NOMO-1 (cell line): ENCODE measurements around the gene SATB1.

Experiments used
- DNase-seq, 2 experiments: peaks; one replicate each; lab custom pipeline; 2025; ENCODE audit not compliant: unreplicated experiment in 2 of 2; lab: John Stamatoyannopoulos, UW

The SATB1 gene

DNA sequence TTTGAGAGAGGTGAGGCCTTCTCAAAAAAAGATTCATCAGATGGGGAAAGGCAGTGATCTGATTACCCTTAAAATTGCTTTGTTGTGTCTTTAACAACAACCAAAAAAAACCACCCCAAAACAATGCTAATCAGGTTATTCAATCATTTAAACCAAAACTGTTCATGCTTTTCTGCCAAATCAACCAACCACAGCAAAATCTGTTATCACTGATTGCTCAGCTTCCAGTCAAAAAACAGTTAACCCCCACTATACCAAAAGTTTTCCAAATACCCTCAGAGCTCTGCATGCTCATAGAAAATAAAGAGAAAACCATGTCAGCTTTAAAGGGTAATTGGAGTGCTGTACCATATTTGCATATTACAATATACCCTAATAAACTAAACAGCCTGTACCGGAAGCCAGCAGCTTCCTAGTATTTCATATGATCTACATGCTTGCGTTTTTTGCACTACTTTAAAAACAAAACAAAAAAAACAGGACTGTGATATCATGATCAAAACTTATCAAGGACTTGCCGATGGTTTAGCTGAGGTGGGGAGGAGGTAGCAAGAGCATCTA is 22.8 kb downstream of the SATB1 start:
- no peak for DNase-seq

DNA sequence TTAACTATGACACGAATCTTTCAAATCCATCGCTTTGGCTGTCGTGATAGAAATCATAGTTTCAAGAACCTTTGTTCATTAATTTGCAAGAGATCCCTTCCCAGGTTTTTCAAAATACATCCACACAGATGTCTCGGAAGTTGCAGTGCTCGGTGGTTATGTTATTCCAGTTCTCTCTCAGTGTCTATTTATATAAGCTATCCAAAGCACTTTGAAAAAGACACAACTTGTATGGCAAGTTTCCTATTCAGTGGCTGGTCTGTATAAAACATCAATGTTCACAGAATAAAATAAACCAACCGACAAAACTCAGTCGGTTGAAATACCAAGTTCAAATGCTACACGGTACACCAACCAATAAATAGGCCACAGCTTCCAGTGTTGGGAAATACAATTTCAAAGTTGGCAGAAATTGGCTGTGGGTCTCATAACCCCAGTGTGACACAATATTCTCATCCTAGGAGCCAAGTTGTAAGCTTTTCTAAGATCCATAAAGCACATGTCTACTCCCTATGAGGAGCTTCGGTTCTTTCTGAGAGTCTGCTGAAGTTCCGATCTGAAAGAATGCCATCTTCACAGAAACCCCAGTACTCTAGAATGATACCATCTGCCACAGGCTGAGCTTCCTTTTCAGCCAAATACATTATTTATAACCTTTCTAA is 23.7 kb downstream of the SATB1 start:
- peak; percentile 21 to 55 for DNase-seq

DNA sequence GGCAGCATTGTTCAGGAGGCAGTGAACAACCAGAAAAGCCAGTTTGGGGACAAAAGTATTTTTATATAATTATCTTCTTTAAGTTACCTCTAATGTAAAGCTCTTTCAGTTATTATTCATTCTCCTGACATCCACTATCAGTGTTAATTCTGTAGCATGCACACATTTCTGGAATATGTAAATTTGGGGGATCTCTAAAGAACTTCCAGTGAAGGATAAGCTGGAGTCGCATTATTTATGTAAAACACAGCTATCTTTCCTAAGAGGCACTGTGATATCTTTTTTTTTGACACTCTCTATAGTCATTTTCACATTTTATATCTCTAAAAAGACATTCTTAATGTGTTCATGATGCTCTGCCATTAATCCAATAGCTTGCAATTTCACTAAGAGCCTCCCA is 26.7 kb downstream of the SATB1 start:
- DNase-seq, result no peak

- no peak for DNase-seq
Measured at GRCh38 chr3:18396428-18396827, 28.7 kb downstream of the SATB1 start.

- no peak for DNase-seq
Measured at GRCh38 chr3:18394384-18394995, 30.6 kb downstream of the SATB1 start.

GRCh38 chr3:18393906-18394305 is 31.2 kb downstream of the SATB1 start:
- DNase-seq, result no peak

DNA sequence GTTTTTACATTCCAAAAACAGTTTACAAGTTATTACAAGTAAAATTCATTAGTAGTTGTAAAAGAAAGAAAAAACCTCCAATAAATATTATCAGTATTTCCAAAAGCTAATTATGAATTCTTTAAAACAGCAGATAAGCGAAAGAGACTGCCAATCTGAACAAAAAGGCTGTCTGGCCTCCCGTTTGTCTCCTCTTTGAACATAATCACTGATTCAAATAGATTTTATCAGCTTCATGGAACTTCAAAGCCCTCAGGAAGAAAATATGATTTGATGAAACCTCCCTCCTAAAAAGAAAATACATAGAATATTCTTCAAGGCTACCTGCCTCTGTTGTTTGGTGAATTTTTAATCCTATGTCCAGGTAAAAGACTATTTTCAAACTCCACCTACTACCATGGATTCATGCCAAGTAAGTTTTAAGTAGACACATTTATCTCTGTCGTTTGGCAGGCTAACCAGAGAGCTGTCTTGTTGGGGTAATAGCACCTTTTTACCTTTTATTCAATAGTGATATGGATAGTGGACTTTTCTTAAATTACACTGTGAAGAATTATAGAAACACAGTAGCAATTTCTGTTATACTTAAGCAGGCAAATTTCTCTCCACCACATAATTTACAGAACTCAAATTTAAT is 35.0 kb downstream of the SATB1 start:
- no peak for DNase-seq

- DNase-seq, result peak in 1 of 2 experiments; percentile 17
Measured at GRCh38 chr3:18389108-18389733, 35.9 kb downstream of the SATB1 start.

DNA sequence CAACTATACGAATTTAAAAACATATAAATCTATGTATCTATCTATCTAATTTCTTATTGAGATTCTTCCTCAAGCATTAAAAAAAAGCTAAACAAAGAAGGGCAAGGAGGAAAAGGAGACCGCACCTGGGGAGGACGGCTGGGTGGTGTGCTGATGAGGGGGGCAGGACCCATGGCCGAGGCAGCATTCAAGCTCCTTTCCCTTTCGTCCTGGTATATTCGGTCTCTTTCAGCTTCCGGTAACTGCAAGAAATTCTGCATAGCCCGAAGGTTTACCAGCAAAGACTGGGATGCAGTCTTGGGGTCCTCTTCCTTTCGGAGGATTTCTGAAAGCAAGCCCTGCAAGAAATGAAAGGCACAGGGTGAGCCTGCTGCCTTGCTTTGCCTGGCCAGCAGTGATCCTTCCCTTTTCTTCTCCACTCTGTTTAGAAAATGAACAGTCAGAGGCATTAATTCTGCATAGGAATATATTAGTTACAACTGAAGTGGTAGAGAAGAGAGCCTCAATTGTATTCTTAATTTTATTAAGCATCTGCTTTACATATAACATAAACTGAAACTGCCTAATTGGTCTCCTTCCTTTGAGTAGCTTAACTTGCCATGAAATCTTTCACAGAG is 38.8 kb downstream of the SATB1 start:
- DNase-seq, result no peak

- DNase-seq, result no peak
Measured at GRCh38 chr3:18385706-18386105, 39.4 kb downstream of the SATB1 start.

DNA sequence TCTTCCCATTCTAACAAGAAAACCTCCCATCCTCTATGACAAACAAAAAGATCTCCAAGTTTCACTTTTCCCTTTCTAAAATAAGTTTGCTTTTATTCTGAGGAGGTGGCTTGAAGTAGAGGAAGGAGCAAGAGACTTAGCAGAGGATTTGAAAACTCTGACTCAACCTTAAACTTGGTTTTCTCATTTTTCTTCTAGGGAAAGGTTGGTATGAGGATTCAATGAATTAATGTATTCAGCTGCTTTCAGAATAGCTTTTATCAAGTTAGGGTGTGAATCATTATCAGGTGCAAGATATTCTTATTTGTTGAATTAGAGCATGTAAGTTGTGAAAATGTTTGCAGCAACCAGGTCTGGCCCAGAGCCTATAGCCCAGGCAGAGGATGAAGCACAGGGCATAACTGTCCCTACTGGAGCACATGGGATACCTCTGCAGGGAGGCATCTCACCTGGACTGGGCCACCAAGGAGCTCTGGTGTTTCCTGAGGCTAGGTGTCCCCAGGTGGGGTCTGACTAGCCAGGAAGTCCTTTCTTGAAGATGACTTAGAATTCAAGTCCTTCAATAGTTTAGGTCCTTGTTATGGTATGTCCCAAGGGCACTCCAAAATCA is 42.3 kb downstream of the SATB1 start:
- no peak for DNase-seq

- no peak for DNase-seq
Measured at GRCh38 chr3:18379647-18380046, 45.5 kb downstream of the SATB1 start.

GRCh38 chr3:18378218-18378617 is 46.9 kb downstream of the SATB1 start:
- DNase-seq, result no peak

GRCh38 chr3:18376682-18377081 is 48.5 kb downstream of the SATB1 start:
- DNase-seq, result no peak

DNA sequence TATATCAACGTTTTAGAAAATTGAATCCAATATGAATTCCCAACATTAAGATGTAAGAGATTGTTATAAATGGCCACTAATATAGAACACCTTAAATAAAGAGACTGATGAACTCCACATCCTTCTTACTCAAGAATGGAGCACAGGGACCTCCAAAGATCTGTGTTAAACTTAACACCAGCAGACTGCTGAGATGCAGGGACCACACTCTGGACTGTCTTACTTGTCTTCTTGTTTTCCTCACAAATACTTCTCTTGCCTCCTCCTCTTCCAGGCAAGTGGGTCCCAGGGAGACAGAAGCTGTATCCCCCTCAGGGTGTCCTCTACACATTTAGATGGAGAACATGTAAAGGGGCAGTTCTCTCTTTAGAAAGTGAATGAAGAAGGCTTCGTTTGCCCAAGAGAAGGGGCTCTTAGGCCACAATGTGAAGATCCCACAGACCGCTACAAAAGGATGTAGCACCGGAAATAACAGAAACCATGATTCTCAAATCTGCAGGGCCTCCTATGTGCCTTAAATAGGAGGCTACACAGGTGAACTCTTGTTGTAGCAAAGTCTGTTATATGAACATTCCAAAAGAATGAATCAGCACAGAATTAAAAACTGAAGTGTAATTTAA is 52.2 kb downstream of the SATB1 start:
- DNase-seq, result no peak

DNA sequence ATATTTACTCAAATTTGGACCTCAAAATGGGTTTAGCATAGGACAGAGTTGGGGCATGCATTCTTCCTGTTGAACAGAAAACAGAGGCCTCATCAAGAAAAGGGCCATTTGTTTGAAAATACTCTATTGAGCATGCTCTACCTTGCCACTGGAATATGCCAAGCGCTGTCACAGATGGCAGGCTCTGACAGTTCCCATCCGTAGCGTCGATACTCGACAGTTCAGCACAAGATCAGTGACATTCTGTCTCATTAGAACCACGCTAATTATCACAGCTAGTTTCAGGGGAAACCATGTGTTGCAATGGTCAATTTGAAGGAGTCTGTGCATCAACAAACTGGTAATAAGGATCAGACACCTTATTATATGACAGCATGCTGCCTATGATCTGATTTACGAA is 54.5 kb downstream of the SATB1 start:
- no peak for DNase-seq

DNA sequence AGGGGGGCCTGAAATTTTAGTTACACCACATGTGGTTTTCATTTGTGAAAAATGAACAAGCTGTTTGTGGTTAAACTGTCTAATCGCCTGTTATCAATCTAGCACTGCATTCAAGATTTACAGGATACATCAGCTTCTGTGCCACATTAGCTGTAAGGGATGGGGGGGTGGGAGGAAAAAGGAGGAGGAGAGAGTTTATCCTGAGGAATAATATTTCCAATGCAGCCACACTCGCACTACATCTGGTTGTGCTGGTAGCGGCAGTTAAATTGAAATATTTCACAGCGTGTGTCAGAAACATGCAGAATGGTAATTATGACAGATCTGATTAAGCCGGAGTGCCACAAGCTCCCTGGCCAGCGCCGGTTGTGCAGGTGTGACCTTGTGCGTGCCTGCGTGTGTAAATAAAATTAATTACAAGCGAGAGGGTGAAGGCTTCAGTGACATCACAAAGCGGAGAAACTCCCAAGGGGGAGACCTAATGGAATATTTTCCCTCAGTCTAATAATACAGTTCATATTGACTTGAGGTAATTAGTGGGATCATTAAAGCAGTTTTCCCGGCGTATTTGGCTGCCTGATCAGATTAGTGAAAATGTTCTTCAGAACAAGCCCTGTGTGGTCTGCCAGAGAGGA is 55.5 kb downstream of the SATB1 start:
- no peak for DNase-seq

DNA sequence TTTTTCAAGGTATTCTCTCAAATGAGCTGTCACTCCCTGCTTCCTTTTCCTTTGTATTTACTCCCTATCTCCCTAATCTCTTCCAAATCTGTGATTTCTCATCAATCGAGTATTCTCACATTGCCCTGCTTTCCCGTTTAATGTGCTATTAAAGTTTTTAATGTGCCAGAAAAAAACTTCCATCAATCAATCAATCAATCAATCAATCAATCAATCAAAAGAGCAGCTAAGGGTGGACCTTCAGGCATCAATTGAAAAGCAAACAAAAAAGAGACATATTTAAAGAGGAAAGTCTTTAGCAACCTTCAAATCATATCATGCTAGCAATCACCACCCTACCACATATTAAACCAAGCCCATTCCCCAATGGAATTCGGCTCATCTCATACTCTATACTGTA is 58.9 kb downstream of the SATB1 start:
- DNase-seq, result no peak

- DNase-seq, result no peak
Measured at GRCh38 chr3:18363338-18363737, 61.8 kb downstream of the SATB1 start.

DNA sequence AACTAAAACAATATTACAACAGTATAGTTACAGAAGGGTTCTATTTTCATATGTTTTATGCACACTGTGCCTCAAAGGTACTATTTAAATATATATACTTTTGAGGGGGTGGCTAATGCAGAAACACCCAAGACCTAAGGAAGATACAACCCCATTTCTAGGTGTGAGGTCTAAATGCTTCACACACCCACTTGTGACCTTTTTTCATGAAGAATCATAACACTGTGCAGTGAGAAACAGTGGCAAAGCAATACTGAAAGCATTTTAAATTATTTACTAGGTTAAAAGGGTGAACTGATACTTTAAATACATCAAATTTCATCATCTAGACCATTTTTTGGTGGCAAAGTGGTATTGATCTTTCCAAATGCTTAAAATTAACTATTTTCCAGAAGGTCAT is 67.4 kb downstream of the SATB1 start:
- no peak for DNase-seq
